ENCODE results near the gene LRRC37A2.
"Not testable (repeated sequence)": the region's sequence is repeated elsewhere in the genome, so short reads cannot be mapped to it uniquely, and the experiment has no call there.

DNA sequence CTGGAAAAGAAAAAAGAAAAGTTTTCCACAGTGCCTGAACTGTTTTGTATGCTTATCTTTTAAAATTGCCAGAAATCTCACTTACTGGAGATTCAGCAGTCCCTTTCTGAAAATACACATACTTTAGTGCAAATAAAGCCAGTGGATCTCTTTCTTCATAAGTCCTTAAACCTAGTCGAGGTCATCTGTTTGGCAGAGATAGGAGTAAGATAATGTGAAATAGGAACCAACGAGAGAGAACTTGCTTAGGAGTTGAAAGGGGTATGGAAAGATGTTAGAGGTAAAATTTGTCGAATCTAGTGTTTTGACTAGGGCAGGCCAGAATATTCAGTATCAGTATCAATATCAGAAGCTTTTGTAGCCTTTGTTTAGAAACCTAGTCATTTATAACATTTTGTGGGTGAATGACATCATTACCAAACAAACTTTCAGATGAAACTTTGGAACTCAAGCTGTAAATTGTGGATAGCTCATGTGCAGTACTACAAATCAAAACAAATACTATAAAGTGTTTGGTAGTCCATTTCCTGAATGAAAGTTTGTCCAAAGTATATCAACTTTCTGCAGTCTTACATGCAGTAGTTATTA is 86.2 kb downstream of the LRRC37A2 start:
- not testable (repeated sequence) for TF ChIP-seq POLR2A, EP300 (IDR thresholded peaks at IDR 0.05)
- TF ChIP-seq, protein P1, sequence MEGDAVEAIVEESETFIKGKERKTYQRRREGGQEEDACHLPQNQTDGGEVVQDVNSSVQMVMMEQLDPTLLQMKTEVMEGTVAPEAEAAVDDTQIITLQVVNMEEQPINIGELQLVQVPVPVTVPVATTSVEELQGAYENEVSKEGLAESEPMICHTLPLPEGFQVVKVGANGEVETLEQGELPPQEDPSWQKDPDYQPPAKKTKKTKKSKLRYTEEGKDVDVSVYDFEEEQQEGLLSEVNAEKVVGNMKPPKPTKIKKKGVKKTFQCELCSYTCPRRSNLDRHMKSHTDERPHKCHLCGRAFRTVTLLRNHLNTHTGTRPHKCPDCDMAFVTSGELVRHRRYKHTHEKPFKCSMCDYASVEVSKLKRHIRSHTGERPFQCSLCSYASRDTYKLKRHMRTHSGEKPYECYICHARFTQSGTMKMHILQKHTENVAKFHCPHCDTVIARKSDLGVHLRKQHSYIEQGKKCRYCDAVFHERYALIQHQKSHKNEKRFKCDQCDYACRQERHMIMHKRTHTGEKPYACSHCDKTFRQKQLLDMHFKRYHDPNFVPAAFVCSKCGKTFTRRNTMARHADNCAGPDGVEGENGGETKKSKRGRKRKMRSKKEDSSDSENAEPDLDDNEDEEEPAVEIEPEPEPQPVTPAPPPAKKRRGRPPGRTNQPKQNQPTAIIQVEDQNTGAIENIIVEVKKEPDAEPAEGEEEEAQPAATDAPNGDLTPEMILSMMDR (IDR thresholded peaks at IDR 0.05): not testable (repeated sequence)

Measured in tibial nerve (tissue), 4 donors.